GM23338 (cell line): ENCODE results near the gene GTF2H1. TPM values are rescaled to one million over a fixed set of nuclear protein-coding genes. Genes with fewer than 3 reads are reported as not detected.

Source experiments
- ATAC-seq: fragments of 200-7000 bp; cut with Tn5 transposase; 3 replicates; pipeline ENCODE4 v1.9.1; 2020
- DNase-seq: peaks from one replicate; pipeline ENCODE4 v3.0.0-alpha.2; 2015; ENCODE audit warnings: low spot score
- H2AFZ ChIP-seq: fragments of 200-600 bp; sonication (generic); 2 replicates; pipeline ENCODE4 v1.8.0; 2016; ENCODE audit warnings: antibody characterized with exemption, mild to moderate bottlenecking, moderate library complexity
- H3F3A ChIP-seq: fragments of 200-600 bp; sonication (generic); replicated peaks from 2 replicates; pipeline ENCODE4 v1.8.0; 2017; ENCODE audit warnings: antibody characterized with exemption, mixed run types, low read depth
- H3K27ac ChIP-seq: fragments of 200-600 bp; sonication (generic); 2 replicates; pipeline ENCODE4 v1.6.1; 2016; ENCODE audit warnings: low read depth
- H3K27me3 ChIP-seq: fragments of 200-600 bp; sonication (generic); 2 replicates; pipeline ENCODE4 v1.8.0; 2016; ENCODE audit warnings: mild to moderate bottlenecking, mixed run types, moderate library complexity; ENCODE audit not compliant: insufficient read depth
- H3K36me3 ChIP-seq: fragments of 200-600 bp; sonication (generic); 2 replicates; pipeline ENCODE4 v1.8.0; 2016; ENCODE audit warnings: mild to moderate bottlenecking; ENCODE audit not compliant: insufficient read depth
- H3K4me1 ChIP-seq: fragments of 200-600 bp; sonication (generic); 2 replicates; pipeline ENCODE4 v1.8.0; 2016; ENCODE audit warnings: mild to moderate bottlenecking, moderate library complexity; ENCODE audit not compliant: insufficient read depth
- H3K4me2 ChIP-seq: fragments of 200-600 bp; sonication (generic); 2 replicates; pipeline ENCODE4 v1.7.1; 2017; ENCODE audit warnings: mixed run types
- H3K4me3 ChIP-seq: fragments of 200-600 bp; sonication (generic); 2 replicates; pipeline ENCODE4 v1.6.1; 2016; ENCODE audit warnings: mixed run types
- H3K79me2 ChIP-seq: fragments of 200-600 bp; sonication (generic); replicated peaks from 2 replicates; pipeline ENCODE4 v1.8.0; 2017; ENCODE audit warnings: mild to moderate bottlenecking; ENCODE audit not compliant: insufficient read depth
- H3K9me2 ChIP-seq: fragments of 200-600 bp; sonication (generic); 2 replicates; pipeline ENCODE4 v1.8.0; 2017; ENCODE audit not compliant: insufficient read depth
- H4K20me1 ChIP-seq: fragments of 200-600 bp; sonication (generic); replicated peaks from 2 replicates; pipeline ENCODE4 v1.8.0; 2017; ENCODE audit warnings: mild to moderate bottlenecking; ENCODE audit not compliant: insufficient read depth
- H3K27ac Mint-ChIP-seq: 2 replicates; pipeline ENCODE4 v1.8.0; 2020; ENCODE audit warnings: inconsistent platforms, mild to moderate bottlenecking, moderate library complexity, mixed read lengths
- H3K27me3 Mint-ChIP-seq: 3 replicates; pipeline ENCODE4 v1.8.0; 2022; ENCODE audit warnings: low read depth, mild to moderate bottlenecking, moderate library complexity, mixed read lengths, inconsistent platforms; ENCODE audit not compliant: insufficient read depth, poor library complexity
- H3K36me3 Mint-ChIP-seq: 3 replicates; pipeline ENCODE4 v1.8.0; 2021; ENCODE audit warnings: low read depth, mild to moderate bottlenecking, inconsistent platforms, moderate library complexity, mixed read lengths
- H3K4me1 Mint-ChIP-seq: 3 replicates; pipeline ENCODE4 v1.8.0; 2020; ENCODE audit warnings: mild to moderate bottlenecking, inconsistent platforms, mixed read lengths
- H3K4me3 Mint-ChIP-seq: 3 replicates; pipeline ENCODE4 v1.8.0; 2021; ENCODE audit warnings: moderate library complexity, mild to moderate bottlenecking, inconsistent platforms, mixed read lengths
- H3K9me3 Mint-ChIP-seq: 3 replicates; pipeline ENCODE4 v1.8.0; 2020; ENCODE audit warnings: moderate library complexity, mild to moderate bottlenecking, inconsistent platforms, mixed read lengths
- CREB1 ChIP-seq: fragments of 250-450 bp; sonication (Bioruptor Pico); IDR thresholded peaks from 2 replicates; pipeline ENCODE4 v1.5.0; 2020; ENCODE audit warnings: low read depth, mild to moderate bottlenecking, moderate library complexity
- CTCF ChIP-seq, 2 experiments: fragments of 200-600 bp in 1 of 2; sonication (generic) in 1 of 2; conservative IDR thresholded peaks; 2 replicates each; pipeline versions ENCODE4 v1.5.1 to v1.6.1; 2016 to 2017; ENCODE audit warnings: antibody characterized with exemption in 2 of 2, low read depth in 2 of 2, mild to moderate bottlenecking in 2 of 2, moderate library complexity in 1 of 2
- ETS1 ChIP-seq: IDR thresholded peaks from 2 replicates; pipeline ENCODE4 v1.6.1; 2016; ENCODE audit warnings: antibody characterized with exemption
- EZH2 ChIP-seq: fragments of 200-600 bp; sonication (generic); IDR thresholded peaks from one replicate; pipeline ENCODE4 v1.8.0; 2017; ENCODE audit warnings: antibody characterized with exemption, mild to moderate bottlenecking, low read depth; ENCODE audit not compliant: unreplicated experiment
- EZH2phosphoT487 ChIP-seq: fragments of 200-600 bp; sonication (generic); IDR thresholded peaks from one replicate; pipeline ENCODE4 v1.8.1; 2018; ENCODE audit warnings: antibody characterized with exemption; ENCODE audit not compliant: unreplicated experiment
- NANOG ChIP-seq: IDR thresholded peaks from 2 replicates; pipeline ENCODE4 v1.6.1; 2016; ENCODE audit warnings: antibody characterized with exemption, borderline replicate concordance
- POLR2AphosphoS5 ChIP-seq: IDR thresholded peaks from 2 replicates; pipeline ENCODE4 v1.6.1; 2016; ENCODE audit warnings: antibody characterized with exemption, low read depth
- REST ChIP-seq: IDR thresholded peaks from one replicate; pipeline ENCODE4 v1.6.1; 2018; ENCODE audit warnings: antibody characterized with exemption; ENCODE audit not compliant: unreplicated experiment
- STAT1 ChIP-seq: IDR thresholded peaks from one replicate; pipeline ENCODE4 v1.6.1; 2016; ENCODE audit warnings: antibody characterized with exemption; ENCODE audit not compliant: unreplicated experiment
- ZNF114 ChIP-seq: fragments of 250-450 bp; sonication (Bioruptor Pico); IDR thresholded peaks from 2 replicates; pipeline ENCODE4 v1.5.0; 2020; ENCODE audit warnings: mild to moderate bottlenecking, moderate library complexity
- ZNF331 ChIP-seq: fragments of 250-450 bp; sonication (Bioruptor Pico); IDR thresholded peaks from 2 replicates; pipeline ENCODE4 v1.5.0; 2020; ENCODE audit warnings: low read depth, mild to moderate bottlenecking, moderate library complexity
- ZNF462 ChIP-seq: fragments of 250-450 bp; sonication (Bioruptor Pico); IDR thresholded peaks from 2 replicates; pipeline ENCODE4 v1.5.0; 2020; ENCODE audit warnings: mild to moderate bottlenecking, moderate library complexity
- polyA plus RNA-seq: library from polyadenylated mRNA; unstranded; fragments of >200 nt; fragmentation: Nextera tagmentation; extraction: Ambion mirVana; gene quantifications from 2 replicates; pipeline ENCODE4 v1.2.1, GENCODE V29; 2016
- total RNA-seq: library from RNA; depleted of rRNA; stranded (reverse); fragments of >200 nt; shearing (Covaris generic); gene quantifications from 2 replicates; pipeline ENCODE4 v1.2.3, GENCODE V29; 2014

GTF2H1 gene
- total and polyA plus RNA-seq, 2 experiments from 2014 or later, result 16.5 to 43.6 TPM

GRCh38 chr11:18347471-18348125, 25.2 kb downstream of the GTF2H1 start:
- Histone ChIP-seq H4K20me1 (no peaks in the 10 kb centered on the region), H3K79me2 (no peaks in the 10 kb centered on the region), H3K4me2 (no peak overlapping the region), H3F3A (no peaks in the 10 kb centered on the region), H3K27me3 (no peaks in the 10 kb centered on the region), H2AFZ (no peak overlapping the region), H3K4me1 (no peaks in the 10 kb centered on the region), H3K36me3 (peaks cover 19% of the 10 kb centered on the region), H3K27ac (no peak overlapping the region), H3K4me3 (no peak overlapping the region), H3K9me2 (no peaks in the 10 kb centered on the region)
- Mint-ChIP-seq H3K4me1 (no peaks in the 10 kb centered on the region), H3K36me3 (peaks cover 37% of the 10 kb centered on the region), H3K27me3 (no peaks in the 10 kb centered on the region), H3K27ac (no peak overlapping the region), H3K4me3 (no peak overlapping the region), H3K9me3 (no peaks in the 10 kb centered on the region)
- TF ChIP-seq CTCF (conservative IDR thresholded peaks at IDR 0.05; ENCODE audit: low read depth in 2 of 2) (no peak), ETS1 (no peak), ZNF462 (CRISPR knock-in tag) (no peak), POLR2AphosphoS5 (no peak), NANOG (no peak), CREB1 (CRISPR knock-in tag) (no peak), EZH2 (no peak), ZNF114 (no peak), REST (no peak), STAT1 (no peak), EZH2phosphoT487 (no peak), ZNF331 (no peak)
- ATAC-seq, result no peak
- no peak for DNase-seq
